ENCODE data around the gene OTULIN.
A peak's percentile ranks its signal among the peaks of the same experiment; 100 is the strongest.

OTULIN gene

DNA sequence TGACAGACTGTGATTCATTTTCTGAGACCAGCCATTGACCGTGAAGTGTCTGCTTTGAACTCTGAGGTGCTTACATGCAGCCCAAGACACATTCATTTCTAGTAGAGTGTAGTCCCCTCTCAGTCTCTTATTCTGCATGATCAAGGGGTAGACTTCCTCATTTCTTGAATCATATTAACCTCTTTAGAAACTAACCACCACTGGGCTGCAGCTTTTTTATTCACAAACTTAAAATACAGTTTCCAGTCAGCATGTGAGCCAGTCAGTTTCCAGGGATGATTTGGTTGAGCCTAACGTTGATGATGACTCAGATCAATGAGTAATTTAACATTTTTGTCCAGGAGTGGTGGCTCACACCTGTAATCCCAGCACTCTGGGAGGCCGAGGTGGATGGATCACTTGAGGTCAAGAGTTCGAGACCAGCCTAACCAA, 59.2 kb downstream of the OTULIN start:
- DNase-seq: no peak

- DNase-seq: no peak
Measured at GRCh38 chr5:14724633-14725032, 60.1 kb downstream of the OTULIN start.

DNA sequence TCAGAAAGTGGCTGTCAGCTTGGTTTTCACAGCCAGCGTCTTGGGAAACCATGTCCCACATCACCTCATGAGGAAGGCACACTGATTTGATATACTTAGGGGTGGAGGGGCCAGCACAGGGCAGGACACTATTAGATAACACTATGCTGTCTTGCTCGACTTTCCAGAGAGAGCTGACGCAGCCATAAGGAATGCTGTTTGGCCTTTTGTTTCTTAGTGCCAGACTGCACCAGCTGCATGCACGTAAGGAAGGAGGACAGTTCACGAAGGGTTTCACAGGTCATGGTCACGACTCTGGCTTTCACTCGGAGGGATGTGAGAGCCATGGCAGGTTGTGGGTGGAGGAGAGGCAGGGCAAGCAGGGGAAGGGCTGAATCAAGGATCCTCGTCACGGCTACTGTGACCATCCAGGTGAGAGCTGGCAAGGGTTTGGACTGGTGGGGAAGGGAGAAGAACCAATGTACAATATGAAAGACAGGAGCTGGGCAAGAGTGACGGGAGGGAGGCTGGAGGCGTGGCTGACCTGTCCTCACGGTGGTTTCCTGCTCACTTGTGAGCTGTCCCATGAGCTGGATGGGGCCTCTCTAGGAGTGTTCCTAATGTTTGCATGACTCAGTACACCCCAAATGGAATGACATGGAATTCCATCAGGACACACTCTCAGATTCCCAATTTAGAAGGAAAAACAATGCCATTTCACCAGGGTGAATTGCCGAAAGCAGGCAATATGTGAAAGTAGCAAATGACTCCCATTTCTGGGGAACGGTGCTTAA, 61.7 kb downstream of the OTULIN start:
- DNase-seq: no peak

- DNase-seq: peak; percentile 69
Measured at GRCh38 chr5:14727428-14727865, 62.9 kb downstream of the OTULIN start.

- no peak for DNase-seq
Measured at GRCh38 chr5:14727928-14728458, 63.5 kb downstream of the OTULIN start.

DNA sequence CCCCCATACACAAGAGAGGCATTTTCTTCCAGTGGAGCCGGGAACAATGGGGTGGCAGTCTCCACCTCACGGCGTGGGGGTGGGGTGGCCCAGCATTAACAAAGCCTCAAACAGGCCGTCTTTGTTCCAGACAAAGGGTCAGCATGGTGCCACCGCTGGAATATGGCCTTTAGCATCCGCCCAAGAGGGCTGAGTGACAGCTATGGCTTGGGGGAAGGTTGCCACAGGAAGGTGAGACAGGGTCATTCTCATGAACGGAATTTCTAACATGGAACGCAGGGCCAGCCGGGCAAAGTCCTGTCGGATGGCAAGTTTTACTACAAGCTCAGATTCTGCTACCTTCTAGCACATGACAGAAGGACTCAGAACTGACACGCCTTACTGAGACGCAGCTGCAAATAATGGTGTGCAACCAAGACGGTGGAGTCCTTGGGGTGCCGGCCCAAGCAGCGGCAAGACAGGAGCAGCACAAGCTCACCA, 64.0 kb downstream of the OTULIN start:
- DNase-seq: no peak

GRCh38 chr5:14729448-14730385, 65.2 kb downstream of the OTULIN start:
- DNase-seq: no peak

DNA sequence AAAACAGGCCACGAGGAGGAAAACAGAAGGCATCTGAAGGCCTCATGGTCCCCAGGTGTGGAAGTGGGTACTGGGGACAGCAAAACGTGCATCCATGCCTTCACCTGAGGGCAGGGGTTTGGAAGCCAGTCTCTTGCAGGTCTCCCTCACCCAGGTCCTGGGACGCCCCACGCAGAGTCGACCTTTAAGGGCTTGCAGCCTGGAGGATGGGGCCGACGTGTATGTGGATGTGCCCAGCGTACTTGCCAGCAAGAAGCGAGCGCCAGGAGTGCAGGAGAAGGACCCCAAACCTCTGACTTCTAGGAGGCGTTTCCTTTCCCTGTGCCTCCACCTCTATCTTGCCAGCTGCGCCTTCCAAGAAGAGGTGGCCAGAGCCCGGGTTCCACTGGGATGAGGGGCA, 65.9 kb downstream of the OTULIN start:
- no peak for DNase-seq

GRCh38 chr5:14730881-14731280, 66.4 kb downstream of the OTULIN start:
- no peak for DNase-seq

GRCh38 chr5:14732991-14733390, 68.5 kb downstream of the OTULIN start:
- DNase-seq: no peak

- no peak for DNase-seq
Measured at GRCh38 chr5:14733661-14734060, 69.1 kb downstream of the OTULIN start.

DNA sequence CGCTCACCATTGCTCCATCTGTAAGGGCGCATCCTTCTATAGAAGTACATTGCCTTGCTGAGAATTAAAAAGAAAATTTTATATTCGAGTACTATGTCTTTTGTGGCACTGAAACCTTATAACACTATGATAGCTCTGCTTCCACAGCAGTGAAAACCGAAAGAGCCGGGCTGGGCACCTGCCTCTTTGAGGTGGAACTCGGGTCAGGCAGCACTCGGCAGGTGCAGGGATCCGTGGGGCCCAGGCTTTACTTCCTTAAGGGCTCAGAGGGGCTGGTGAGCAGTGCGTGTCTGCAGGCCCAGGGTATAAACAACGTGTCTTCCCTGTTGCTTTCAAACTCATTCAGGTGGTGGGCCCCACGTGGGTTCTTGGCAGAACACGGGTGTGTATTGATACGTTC, 69.9 kb downstream of the OTULIN start:
- DNase-seq: no peak

DNA sequence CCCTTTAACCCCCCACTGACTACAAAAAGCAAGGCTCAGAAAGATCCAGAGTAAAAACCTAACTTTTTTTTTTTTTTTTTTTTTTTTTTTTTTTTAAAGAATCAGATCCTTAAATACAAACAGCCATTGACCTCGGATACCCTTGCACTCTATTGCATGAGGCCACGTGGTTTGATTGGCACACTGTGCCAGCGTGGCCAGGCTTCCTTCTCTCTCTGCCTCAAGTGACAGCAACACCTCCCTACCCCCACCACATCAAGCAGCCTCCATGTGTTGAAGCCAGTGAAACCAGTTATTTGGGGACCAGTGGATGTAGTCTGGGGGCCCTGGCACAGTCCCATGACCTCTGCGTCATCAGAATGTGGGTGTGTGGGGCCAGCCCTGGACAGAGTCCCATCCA, 71.4 kb downstream of the OTULIN start:
- no peak for DNase-seq

DNA sequence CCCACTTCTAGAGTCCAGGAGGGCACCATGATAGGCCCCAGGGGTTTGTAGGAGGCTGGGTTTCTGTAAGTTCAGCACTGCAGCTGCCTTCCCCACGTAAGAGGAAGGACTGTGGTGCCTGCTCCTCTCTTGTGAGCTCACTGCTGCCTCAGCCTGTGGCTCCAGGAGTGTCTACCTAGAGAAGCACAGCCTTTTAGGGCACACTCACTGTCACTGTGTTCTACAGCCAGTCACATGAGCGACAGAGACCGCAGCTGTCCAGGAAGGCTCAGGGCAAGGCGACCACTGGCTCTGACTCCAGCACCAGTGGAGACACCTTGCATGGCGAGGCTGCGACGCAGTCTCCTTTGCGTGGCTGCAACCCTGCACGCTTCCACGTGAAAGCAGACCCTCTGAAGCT, 72.8 kb downstream of the OTULIN start:
- no peak for DNase-seq

- DNase-seq: no peak
Measured at GRCh38 chr5:14738050-14738449, 73.5 kb downstream of the OTULIN start.

GRCh38 chr5:14739538-14739937, 75.0 kb downstream of the OTULIN start:
- DNase-seq: no peak

DNA sequence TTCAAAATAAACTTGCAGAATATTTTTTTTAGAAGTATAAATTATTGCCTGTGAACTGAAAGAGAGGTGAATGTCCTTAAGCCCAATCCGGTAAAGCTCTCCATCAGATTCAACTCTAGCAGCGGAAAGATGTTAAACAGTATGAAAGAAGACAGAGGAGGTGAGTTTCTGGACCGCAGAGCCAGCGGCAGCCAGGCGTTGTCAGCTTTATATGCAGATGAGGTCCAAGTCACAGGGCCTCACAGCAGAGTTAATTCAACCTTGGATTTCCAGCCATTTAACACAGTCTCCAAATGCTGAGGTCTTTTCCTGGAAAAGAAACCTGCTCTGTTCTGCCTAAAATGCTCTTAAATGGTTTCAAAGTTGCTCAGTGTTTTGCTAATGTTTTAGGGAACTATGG, 75.5 kb downstream of the OTULIN start:
- DNase-seq: no peak

DNA sequence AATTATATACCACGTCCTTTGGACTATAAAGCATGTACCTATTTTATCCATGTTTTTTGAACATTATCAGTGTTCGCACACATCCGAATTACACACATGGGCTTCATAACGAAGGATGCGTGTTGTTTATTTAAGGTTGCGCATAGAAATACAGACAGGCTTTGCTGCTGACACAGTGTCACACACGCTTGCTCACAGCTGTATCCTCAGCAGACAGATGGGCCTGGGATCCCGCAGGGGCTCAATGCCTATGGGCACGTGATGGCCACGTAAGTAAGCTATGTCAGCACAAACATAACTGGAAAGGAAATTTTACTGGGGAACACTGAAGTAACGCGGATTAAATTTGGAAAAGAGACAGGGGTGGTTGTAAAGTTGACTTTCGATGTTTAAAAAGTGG, 76.6 kb downstream of the OTULIN start:
- no peak for DNase-seq

- DNase-seq: no peak
Measured at GRCh38 chr5:14741801-14742440, 77.4 kb downstream of the OTULIN start.

GRCh38 chr5:14742498-14742897, 78.0 kb downstream of the OTULIN start:
- no peak for DNase-seq

DNA sequence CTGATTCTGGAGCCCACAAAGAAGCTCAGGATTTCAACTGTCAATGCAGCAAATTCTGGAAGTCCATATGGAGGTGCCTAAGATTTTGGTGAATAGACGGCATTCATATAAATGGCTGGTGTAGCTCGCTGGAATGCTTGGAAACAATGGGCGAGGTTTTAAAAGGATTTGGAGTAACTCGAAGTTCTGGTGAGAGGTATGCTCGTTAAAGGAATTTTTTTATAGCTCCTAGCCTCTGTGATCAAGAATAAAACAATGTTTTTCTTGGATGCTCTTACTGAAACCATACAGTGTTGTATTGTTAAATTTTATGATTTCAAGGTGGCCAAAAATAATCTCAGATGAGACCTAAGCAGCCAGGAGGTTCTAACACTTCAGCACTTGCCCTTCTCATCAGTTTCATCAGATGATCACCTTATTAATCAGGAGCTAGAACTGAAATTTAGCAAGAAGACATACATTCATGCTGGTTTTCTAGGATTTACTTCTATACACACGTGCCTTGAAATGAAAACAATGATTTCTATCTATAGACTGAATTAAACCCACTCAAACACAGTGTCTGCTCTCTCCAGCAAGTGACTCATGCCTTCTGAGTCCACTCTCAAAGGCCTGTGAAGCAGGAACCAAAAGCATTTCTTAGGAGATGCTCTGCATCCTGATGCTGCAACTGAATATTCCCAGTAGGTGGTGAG, 79.2 kb downstream of the OTULIN start:
- DNase-seq: no peak

Data from NCI-H1048 (cell line).